Dermis microvascular lymphatic vessel endothelial cell (primary cell): ENCODE measurements around the gene DYNC2H1. TPM values are rescaled to one million over a fixed set of nuclear protein-coding genes. Genes with fewer than 3 reads are reported as not detected.

Experiments
- DNase-seq, 2 donors: peaks; one replicate each; pipeline versions ENCODE4 v3.0.0 to v3.0.0-alpha.2; 2010; ENCODE audit warnings: low read depth in 2 of 2
- total RNA-seq: library from RNA; depleted of rRNA; stranded (reverse); fragments of >200 nt; gene quantifications from 2 replicates; pipeline ENCODE4 v1.2.1, GENCODE V29; 2014

Gene DYNC2H1
- total RNA-seq, 1 donor from 2014 or later = 3.3 TPM

GRCh38 chr11:103272876-103273275 lies 163.7 kb downstream of the DYNC2H1 start:
- no peak for DNase-seq

DNA sequence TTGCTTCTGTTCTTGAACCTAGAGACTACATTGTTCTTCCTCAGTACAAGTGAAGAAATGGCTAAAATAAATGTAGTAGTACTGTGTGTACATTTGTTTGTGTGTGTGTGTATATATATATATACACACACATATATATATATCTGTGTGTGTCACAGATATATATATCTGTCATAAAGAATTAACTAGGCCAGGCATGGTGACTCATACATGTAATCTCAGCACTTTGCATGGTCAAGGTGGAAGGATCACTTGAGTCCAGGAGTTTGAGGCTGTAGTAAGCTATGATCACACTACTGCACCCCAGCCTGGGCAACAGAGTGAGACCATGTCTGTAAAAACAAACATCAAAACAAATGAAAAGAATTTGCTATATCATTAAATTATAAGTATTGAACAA lies 164.8 kb downstream of the DYNC2H1 start:
- no peak for DNase-seq

DNA sequence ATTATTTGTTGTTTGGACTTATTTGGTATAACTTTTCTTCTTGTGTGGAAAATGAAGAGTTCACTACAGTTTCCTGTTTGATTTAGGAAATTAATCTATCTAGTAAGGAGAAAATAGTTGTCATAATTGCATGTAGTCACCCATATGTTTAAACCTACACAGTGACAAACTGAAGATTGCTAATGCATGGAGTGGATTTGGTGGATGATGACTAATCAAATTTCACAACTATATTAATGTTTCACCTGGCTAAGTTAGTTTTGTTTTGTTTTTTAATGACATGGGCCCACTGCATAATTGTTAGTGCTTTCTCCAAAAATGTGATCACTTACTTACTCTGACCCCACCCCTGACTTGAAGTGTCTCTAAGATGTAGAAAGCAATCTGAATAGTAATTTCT lies 170.6 kb downstream of the DYNC2H1 start:
- no peak for DNase-seq

- DNase-seq = no peak
These were observed 172.1 kb downstream of the DYNC2H1 start for GRCh38 chr11:103281301-103281700.

DNA sequence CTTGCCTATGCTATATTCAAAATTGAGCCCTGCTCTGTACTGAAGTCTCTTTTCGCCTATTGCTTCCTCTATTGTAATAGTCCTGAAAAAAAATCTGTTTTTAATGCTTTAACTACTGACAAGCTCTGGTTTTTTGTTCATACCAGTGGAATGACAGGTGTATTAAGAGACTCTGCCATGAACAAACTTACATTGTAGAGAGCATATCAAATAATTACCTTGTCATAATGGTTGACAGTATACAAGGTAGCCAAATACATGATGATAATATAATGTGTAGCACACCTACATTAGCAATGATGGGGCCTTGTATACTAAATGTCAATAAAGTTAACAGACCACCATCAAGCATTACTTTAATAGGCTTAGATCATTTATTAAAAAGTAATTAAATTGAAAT lies 175.0 kb downstream of the DYNC2H1 start:
- no peak for DNase-seq

DNA sequence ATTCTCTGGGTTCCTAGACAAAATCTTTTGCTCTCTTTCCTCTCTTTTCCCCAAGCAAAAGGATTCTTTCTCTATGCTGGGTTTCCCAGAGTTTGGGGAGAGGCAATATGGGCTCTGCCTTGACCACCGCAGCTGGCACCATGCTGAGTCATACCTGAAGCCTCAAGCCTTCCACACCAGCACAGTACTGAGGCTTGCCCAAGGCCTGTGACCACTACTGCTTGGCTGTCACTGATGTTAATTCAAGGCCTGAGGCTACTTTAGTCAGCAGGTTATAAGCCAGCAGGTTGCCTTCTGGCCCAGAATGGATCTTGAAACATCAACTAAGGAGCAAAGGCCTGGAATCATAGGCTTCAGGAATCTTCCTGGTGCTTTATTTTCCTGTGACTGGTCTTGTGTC lies 185.3 kb downstream of the DYNC2H1 start:
- DNase-seq = no peak

DNA sequence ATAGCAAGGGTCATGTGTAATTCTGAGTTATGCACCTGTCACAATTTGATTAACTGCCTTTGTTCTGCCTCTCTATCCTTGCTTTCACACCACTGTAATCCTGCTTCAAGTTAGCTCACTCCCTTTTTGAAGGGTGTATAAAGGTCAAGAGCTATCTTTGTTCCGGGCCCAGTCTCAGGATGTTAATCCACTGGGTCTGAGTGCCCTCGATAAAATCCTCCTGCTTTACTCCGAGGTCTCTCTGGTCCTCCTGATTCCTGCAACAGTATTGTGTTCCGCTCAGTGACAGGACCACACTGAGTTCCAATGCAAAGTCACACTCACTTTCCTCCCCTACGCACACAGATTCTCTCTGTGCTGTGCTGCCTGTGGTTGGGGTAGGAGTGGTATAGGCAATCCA lies 186.5 kb downstream of the DYNC2H1 start:
- peak in 1 of 2 donors; percentile 10 for DNase-seq

GRCh38 chr11:103297900-103298299 lies 188.7 kb downstream of the DYNC2H1 start:
- no peak for DNase-seq

DNA sequence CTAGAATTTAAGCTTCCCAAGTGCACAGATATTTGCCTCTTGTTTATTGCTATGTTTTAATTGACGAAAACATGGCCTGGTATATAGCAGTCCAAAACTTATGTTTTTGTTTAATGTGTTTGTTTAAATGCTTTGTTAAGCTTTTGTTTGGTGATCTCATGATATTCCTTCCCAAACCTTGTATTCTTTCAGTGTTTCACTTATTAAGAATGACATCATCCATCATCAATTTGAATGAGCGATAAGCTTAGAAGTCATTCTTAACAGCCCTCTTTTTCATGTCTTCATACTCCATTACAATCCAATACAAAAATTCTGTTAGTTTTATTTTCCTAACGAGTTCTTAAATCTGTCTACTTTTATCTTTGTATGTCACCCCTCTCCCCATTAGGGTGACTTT lies 206.0 kb downstream of the DYNC2H1 start:
- DNase-seq = no peak

- no peak for DNase-seq
These were observed 207.9 kb downstream of the DYNC2H1 start for GRCh38 chr11:103317118-103317517.

DNA sequence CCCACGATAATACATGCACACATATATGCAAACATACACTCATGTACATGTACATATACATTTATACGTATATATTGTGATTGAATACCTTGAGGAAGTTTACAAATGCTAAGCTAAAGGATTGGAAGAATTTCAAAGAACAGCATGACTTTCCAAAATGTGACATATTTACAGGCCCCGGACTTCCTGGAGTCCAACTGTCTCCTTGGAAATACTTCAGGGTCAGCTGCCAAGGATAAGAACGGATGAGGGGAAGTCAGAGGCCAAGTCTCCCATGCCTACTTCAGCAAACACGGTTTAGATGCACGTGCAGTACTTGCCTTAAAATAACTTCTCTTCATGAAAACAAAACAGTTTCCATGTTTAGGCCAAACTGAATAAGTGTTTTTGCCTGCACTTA lies 213.6 kb downstream of the DYNC2H1 start:
- DNase-seq = peak in 1 of 2 donors; percentile 43

GRCh38 chr11:103325686-103326069 lies 216.5 kb downstream of the DYNC2H1 start:
- no peak for DNase-seq

GRCh38 chr11:103326070-103326794 lies 217.0 kb downstream of the DYNC2H1 start:
- DNase-seq = peak; percentile 46 to 74

GRCh38 chr11:103327721-103328120 lies 218.5 kb downstream of the DYNC2H1 start:
- no peak for DNase-seq

- no peak for DNase-seq
These were observed 223.2 kb downstream of the DYNC2H1 start for GRCh38 chr11:103332409-103332808.

DNA sequence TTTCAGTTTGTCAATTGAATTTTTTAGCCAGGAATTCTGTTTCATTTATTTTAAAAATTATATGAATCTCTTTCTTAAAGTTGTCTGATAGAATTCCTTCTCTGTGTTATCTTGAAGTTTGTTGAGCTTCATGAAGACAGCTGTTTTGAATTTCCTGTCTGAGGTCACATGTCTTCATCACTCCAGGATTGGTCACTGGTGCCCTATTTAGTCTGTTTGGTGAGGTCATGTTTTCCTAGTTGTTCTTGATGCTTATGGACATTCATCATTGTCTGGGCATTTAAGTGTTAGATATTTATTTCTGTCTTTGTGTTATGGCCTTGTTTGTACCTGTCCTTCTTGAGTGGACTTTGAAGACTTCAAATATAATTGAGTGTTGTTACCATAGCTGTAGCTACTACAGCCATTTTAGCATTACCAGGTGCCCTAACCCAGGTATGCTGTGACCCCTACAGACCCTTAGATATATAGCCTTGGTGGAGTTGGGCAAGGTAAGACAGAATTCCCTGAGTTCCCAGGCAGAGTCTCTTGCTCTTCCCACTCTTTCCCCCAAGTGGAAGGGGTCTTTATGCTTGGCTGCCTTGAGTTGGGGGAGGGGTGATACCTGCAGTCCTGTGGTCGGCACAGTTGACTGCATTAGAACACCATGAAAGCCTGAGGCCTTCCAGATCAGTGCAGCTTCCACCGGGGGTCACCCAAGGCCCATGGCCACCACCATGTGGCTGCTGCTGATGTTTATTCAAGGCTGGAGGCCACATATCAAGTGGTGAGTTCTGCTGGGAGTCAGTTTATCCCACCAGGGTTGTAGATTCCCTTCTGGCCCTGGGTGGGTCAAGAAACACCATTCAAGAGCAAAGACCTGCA lies 229.6 kb downstream of the DYNC2H1 start:
- DNase-seq = peak in 1 of 2 donors; percentile 24

DNA sequence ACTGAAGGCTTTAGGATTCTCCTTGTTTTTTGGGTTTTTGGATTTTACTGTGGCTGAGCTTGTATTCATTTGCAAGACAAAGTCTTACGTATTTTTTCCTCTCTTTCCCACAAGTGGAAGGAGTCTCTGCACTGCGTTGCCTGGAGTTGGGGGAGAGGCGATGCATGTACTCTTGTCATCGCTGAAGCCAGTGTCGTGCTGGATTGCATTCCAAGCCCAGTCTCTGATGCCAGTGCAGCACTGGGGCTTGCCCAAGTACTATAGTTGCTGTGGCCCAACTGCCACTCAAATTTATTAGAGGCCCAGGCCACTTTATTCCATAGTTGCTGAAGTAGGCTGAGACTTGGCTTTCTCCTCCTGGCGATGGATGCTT lies 230.2 kb downstream of the DYNC2H1 start:
- no peak for DNase-seq

DNA sequence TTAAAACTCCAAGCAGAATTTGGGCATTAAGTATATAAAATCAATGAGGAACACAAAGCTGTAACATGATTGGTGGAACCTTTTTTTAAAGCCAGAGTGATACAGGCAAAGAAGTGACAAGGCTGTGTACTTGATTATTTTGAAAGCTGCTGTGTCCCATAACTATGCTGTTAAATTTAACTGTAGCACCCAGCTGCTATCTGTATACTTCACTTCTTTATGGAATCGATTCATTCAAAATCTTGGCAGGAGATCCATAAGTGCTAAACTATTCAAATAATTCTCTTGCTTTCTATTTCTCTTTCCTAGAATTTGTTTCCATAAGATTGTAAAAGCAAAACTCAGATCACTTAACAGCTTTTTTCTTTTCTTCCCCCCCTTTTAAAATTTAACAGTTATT lies 231.7 kb downstream of the DYNC2H1 start:
- no peak for DNase-seq

- DNase-seq = no peak
These were observed 235.7 kb downstream of the DYNC2H1 start for GRCh38 chr11:103344886-103345285.

DNA sequence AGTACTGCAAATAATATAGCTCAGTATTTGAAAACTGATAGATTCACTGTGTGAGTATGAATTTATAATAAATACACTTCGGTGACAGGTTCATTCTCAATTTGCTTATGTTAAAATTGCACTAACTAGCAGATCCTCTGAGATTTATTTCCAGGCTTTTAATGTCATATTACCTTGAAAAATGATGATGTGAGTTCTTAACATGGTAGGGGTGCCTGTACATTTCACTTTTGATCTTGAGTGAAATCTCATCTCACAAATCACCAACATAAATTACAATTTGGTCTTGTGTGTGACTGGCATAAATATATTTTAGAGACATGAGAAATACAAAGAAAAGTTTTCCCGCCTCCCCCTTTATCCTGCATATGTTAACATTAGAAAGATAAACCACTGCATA lies 240.4 kb downstream of the DYNC2H1 start:
- no peak for DNase-seq

DNA sequence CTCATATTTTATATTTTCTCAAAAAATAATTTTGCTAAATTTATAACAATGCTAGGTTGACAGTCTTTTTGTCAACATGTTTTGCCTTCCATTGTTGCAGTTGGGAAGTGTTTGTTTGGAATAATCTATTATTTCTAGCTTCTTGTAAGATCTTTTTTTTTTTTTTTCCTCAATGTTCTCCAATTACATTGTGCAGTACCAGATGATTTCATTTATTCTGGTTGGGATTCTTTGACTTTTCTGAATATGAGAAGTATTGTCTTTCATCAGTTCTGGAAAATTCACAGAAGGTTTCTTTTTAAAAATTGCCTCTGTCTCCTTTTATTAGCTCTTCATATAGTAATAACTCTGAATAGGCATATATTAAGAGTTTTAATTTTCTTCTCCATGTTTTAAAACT lies 245.4 kb downstream of the DYNC2H1 start:
- no peak for DNase-seq

DNA sequence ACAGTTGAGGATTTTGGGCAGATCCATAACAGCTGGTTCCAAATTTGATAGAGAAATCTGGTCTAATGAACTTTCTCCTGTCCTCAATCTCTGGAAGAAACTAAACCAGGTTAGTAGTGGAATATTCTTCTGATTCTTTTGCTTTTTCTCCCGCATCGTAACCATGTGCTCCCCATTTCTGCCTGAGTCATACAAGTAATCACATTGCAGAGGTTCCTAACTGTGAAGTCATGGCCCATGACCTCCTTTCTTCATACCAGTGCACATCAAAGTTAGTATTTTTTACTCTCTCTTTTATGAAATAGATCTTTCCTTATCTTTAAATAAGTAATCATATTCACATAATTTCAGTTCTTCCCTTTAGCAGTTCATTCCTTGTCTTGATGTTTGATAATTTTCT lies 249.0 kb downstream of the DYNC2H1 start:
- no peak for DNase-seq

DNA sequence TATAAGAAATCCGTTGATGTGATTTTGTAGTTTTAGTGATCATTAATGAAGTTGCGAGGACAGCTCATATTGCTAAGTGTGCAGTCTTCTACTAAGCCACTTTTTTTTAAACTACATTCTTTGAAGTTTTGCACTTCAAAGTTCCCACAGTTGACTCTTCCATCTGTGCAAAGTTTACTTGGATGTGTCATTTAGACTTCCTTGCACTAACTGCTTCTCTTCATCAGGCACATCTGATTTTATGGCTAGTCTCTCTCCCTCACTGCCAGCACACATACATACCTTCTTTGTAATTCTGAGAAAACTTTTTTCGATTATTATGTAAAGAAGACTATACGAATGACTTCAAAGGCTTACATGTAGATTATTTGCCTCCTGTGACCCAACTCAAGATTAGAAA lies 250.0 kb downstream of the DYNC2H1 start:
- no peak for DNase-seq
